Measurements from ENCODE around the gene SEC23B.

Gene SEC23B

GRCh38 chr20:18527339-18527738, 19.6 kb downstream of the SEC23B start:
- no peak for DNase-seq

GRCh38 chr20:18527836-18528235, 20.1 kb downstream of the SEC23B start:
- DNase-seq = no peak

GRCh38 chr20:18529041-18529440, 21.3 kb downstream of the SEC23B start:
- no peak for DNase-seq

GRCh38 chr20:18532626-18533025, 24.9 kb downstream of the SEC23B start:
- DNase-seq = no peak

GRCh38 chr20:18533491-18533890, 25.8 kb downstream of the SEC23B start:
- no peak for DNase-seq

- DNase-seq = no peak
Measured at GRCh38 chr20:18533978-18534644, 26.4 kb downstream of the SEC23B start.

- DNase-seq = no peak
Measured at GRCh38 chr20:18537651-18538050, 29.9 kb downstream of the SEC23B start.

GRCh38 chr20:18541741-18542140, 34.0 kb downstream of the SEC23B start:
- DNase-seq = no peak

GRCh38 chr20:18543216-18543615, 35.5 kb downstream of the SEC23B start:
- no peak for DNase-seq

- no peak for DNase-seq
Measured at GRCh38 chr20:18543932-18544331, 36.2 kb downstream of the SEC23B start.

GRCh38 chr20:18545566-18545965, 37.8 kb downstream of the SEC23B start:
- no peak for DNase-seq

- DNase-seq = no peak
Measured at GRCh38 chr20:18548465-18548864, 40.7 kb downstream of the SEC23B start.

GRCh38 chr20:18553746-18554145, 46.0 kb downstream of the SEC23B start:
- DNase-seq = no peak

GRCh38 chr20:18566892-18567738, 59.4 kb downstream of the SEC23B start, which contains the start of gene SMIM26:
Gene SMIM26 (plus strand): TSS chr20:18567432. CDS start chr20:18567479, 47 bp downstream.
- peak; percentile 92 to 93 for DNase-seq

GRCh38 chr20:18567739-18568091, 60.0 kb downstream of the SEC23B start:
- DNase-seq = no peak

- DNase-seq = no peak
Measured at GRCh38 chr20:18571009-18571408, 63.3 kb downstream of the SEC23B start.

GRCh38 chr20:18571578-18571977, 63.8 kb downstream of the SEC23B start:
- DNase-seq = no peak

GRCh38 chr20:18577942-18578341, 70.2 kb downstream of the SEC23B start:
- no peak for DNase-seq

- no peak for DNase-seq
Measured at GRCh38 chr20:18578581-18578980, 70.8 kb downstream of the SEC23B start.

- DNase-seq = no peak
Measured at GRCh38 chr20:18580012-18580411, 72.3 kb downstream of the SEC23B start.

- DNase-seq = no peak
Measured at GRCh38 chr20:18585134-18585533, 77.4 kb downstream of the SEC23B start.

- peak; percentile 79 to 82 for DNase-seq
Measured at GRCh38 chr20:18587665-18588573, 80.2 kb downstream of the SEC23B start, which contains the start of gene DTD1. Gene DTD1 (plus strand): TSS chr20:18588054. CDS start chr20:18588073, 19 bp downstream.

GRCh38 chr20:18588574-18588933, 80.8 kb downstream of the SEC23B start:
- no peak for DNase-seq

All from activated CD4-positive, alpha-beta T cell treated with anti-CD3 and anti-CD28 coated beads for 4 hours (primary cell).